Measurements from ENCODE around the gene OPA3.

The OPA3 gene

GRCh38 chr19:45593520-45593919 is 8.9 kb upstream of the OPA3 start:
- Histone ChIP-seq H2AFZ (ENCODE audit: low read depth) (no peak overlapping the region), H3K27me3 (ENCODE audit: insufficient read depth, low read depth) (peaks cover 87% of the 10 kb centered on the region), H4K20me1 (ENCODE audit: insufficient read depth) (no peaks in the 10 kb centered on the region), H3K79me2 (ENCODE audit: insufficient read depth, low read depth) (no peaks in the 10 kb centered on the region), H3K4me2 (no peak overlapping the region), H3K27ac (no peak overlapping the region), H3K4me3 (IDR thresholded peaks at IDR 0.05; ENCODE audit: insufficient read depth, low read depth, low read length) (no peak overlapping the region), H3K36me3 (ENCODE audit: insufficient read depth) (no peaks in the 10 kb centered on the region), H3K4me1 (ENCODE audit: low read depth, poor library complexity, severe bottlenecking) (peaks cover 3% of the 10 kb centered on the region), H3K9ac (no peak overlapping the region)
- TF ChIP-seq CTCF (conservative IDR thresholded peaks at IDR 0.05; ENCODE audit: low read depth, low read length), result no peak

DNA sequence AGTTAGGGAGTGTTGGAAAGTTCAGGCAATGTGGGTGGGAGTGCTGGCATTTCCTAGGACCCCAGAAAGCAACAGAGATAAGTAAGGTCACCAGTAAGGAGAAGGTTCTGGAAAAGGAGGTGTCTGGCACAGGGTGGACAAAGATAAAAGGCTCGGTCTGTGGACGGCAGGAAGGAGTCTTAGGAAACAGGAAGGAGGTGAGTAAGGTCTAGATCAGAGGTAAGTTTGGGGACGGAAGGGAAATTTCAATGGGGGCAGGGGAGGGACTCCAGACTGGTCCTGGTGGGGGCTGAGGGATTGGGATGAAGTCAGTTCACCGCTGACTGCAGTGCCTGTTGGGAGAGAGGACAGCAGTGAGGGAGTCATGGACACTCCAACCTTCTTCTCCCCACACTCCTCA is 7.8 kb upstream of the OPA3 start:
- H3K9ac ChIP-seq, result no peak overlapping the region
- H3K27me3 ChIP-seq (ENCODE audit: insufficient read depth, low read depth), result peaks cover 76% of the 10 kb centered on the region
- no peaks in the 10 kb centered on the region for H4K20me1 ChIP-seq (ENCODE audit: insufficient read depth)
- H3K4me3 ChIP-seq (IDR thresholded peaks at IDR 0.05; ENCODE audit: insufficient read depth, low read depth, low read length), result no peak overlapping the region
- no peak overlapping the region for H2AFZ ChIP-seq (ENCODE audit: low read depth)
- no peak overlapping the region for H3K4me2 ChIP-seq
- H3K36me3 ChIP-seq (ENCODE audit: insufficient read depth), result no peaks in the 10 kb centered on the region
- no peak for TF ChIP-seq CTCF (conservative IDR thresholded peaks at IDR 0.05; ENCODE audit: low read depth, low read length)
- H3K27ac ChIP-seq, result no peak overlapping the region
- H3K79me2 ChIP-seq (ENCODE audit: insufficient read depth, low read depth), result no peaks in the 10 kb centered on the region
- peaks cover 3% of the 10 kb centered on the region for H3K4me1 ChIP-seq (ENCODE audit: low read depth, poor library complexity, severe bottlenecking)

DNA sequence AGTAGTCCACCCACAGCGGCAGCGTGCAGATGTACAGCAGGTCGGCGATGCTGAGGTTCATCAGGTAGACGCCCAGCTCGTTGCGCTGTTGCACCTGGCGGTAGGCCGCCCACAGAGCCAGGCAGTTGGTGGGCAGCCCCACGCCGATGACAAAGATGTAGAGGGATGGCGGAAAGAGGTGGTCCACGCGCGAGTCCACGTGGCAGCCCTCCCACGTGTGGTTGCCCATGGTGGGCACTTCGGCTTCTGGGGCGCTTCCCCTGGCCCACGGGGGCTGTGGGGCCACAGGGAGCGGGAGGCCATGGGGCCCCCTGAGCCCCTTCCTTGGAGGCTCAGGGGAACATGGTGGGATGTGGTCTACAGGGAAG is 7.0 kb upstream of the OPA3 start:
- Histone ChIP-seq H3K27ac (no peak overlapping the region), H3K36me3 (ENCODE audit: insufficient read depth) (no peaks in the 10 kb centered on the region), H3K27me3 (ENCODE audit: insufficient read depth, low read depth) (peaks cover 69% of the 10 kb centered on the region), H4K20me1 (ENCODE audit: insufficient read depth) (no peaks in the 10 kb centered on the region), H2AFZ (ENCODE audit: low read depth) (no peak overlapping the region), H3K9ac (no peak overlapping the region), H3K4me3 (IDR thresholded peaks at IDR 0.05; ENCODE audit: insufficient read depth, low read depth, low read length) (no peak overlapping the region), H3K79me2 (ENCODE audit: insufficient read depth, low read depth) (no peaks in the 10 kb centered on the region), H3K4me2 (no peak overlapping the region), H3K4me1 (ENCODE audit: low read depth, poor library complexity, severe bottlenecking) (peaks cover 3% of the 10 kb centered on the region)
- TF ChIP-seq CTCF (conservative IDR thresholded peaks at IDR 0.05; ENCODE audit: low read depth, low read length), result no peak

DNA sequence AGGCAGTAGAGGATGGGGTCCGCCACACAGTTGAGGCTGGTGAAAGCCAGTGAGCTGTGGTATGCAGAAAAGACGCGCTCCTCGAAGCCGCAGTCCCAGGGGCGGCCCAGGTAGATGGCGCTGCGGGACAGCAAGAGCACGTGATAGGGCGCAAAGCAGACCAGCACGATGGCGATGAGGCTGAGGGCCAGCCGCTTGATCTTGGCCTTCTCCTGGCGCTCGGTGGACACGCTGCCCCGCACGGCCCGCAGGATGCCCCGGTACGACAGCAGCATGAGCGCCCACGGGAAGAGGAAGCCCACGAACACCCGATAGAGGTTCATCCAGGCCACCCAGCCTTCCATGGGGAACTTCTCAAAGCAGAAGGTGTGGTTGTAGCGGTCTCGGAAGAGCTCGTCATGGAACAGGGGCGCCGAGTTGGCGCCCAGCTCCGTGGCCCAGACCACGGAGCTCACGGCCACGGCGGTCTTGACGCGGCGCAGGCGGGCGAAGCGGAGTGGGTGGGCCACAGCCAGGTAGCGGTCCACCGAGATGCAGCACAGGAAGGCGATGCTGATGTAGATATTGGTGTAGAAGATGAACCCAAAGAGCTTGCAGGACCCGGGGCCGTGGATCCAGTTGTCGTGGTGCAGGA is 6.5 kb upstream of the OPA3 start:
- Histone ChIP-seq H2AFZ (ENCODE audit: low read depth) (no peak overlapping the region), H3K27ac (no peak overlapping the region), H3K4me2 (0 out of 2 replicates have a peak overlapping the region, but pooled peaks have one; percentile 3), H3K4me1 (ENCODE audit: low read depth, poor library complexity, severe bottlenecking) (peaks cover 3% of the 10 kb centered on the region), H4K20me1 (ENCODE audit: insufficient read depth) (no peaks in the 10 kb centered on the region), H3K4me3 (IDR thresholded peaks at IDR 0.05; ENCODE audit: insufficient read depth, low read depth, low read length) (no peak overlapping the region), H3K9ac (no peak overlapping the region), H3K79me2 (ENCODE audit: insufficient read depth, low read depth) (no peaks in the 10 kb centered on the region), H3K27me3 (ENCODE audit: insufficient read depth, low read depth) (peaks cover 64% of the 10 kb centered on the region), H3K36me3 (ENCODE audit: insufficient read depth) (no peaks in the 10 kb centered on the region)
- TF ChIP-seq CTCF (conservative IDR thresholded peaks at IDR 0.05; ENCODE audit: low read depth, low read length), result peak; percentile 58
